HCT116 (cell line): ENCODE data around the gene TMEM26. TPM values are rescaled to one million over a fixed set of nuclear protein-coding genes. Genes with fewer than 3 reads are reported as not detected.

Source experiments
- ATAC-seq: fragments of 200-7000 bp; cut with Tn5 transposase; 2 replicates; pipeline ENCODE4 v1.9.1; 2020; ENCODE audit warnings: mild to moderate bottlenecking, moderate library complexity
- BruUV-seq: library from RNA; stranded (reverse); fragments of 400-500 nt; replicated peaks from 2 replicates; lab custom pipeline; 2021; lab: Mats Ljungman, UMichigan
- CTCF ChIA-PET: fragments of 300-600 bp; sonication (Branson Sonifier 250); formaldehyde crosslinking; loops from one replicate; lab custom pipeline; 2021; ENCODE audit warnings: antibody characterized with exemption; lab: Charles Lee
- POLR2A ChIA-PET: fragments of 300-600, 350-600 bp; sonication (Branson Sonifier 250); formaldehyde crosslinking; loops from one replicate; lab custom pipeline; 2021; ENCODE audit warnings: antibody characterized with exemption; lab: Charles Lee
- RAD21 ChIA-PET, 2 experiments: fragments of 300-600 bp; sonication (Branson Sonifier 250); formaldehyde crosslinking; loops; one replicate each; lab custom pipeline; 2023; ENCODE audit warnings: low total read pairs in 2 of 2; ENCODE audit not compliant: uncharacterized antibody in 2 of 2, unreplicated experiment in 2 of 2, low non-redundant PET in 1 of 2; lab: Charles Lee
- DNase-seq: peaks from one replicate; pipeline ENCODE4 v3.0.0-alpha.2; 2010; ENCODE audit warnings: low read depth, low spot score
- H2AFZ ChIP-seq: fragments of 200-600 bp; shearing (Covaris generic), sonication (generic); 2 replicates; pipeline ENCODE4 v1.6.1; 2017; ENCODE audit warnings: low read depth, mixed run types, mixed read lengths, antibody characterized with exemption, low read length; ENCODE audit not compliant: poor library complexity, severe bottlenecking
- H3K27ac ChIP-seq: 2 replicates; pipeline ENCODE4 v1.5.1; 2012; ENCODE audit warnings: low read depth, low read length
- H3K27me3 ChIP-seq: fragments of 200-600 bp; sonication (generic); 2 replicates; pipeline ENCODE4 v1.6.1; 2016; ENCODE audit warnings: mixed run types, low read length, mixed read lengths; ENCODE audit not compliant: insufficient read depth
- H3K36me3 ChIP-seq, 2 experiments: fragments of 200-500 bp in 1 of 2; fragments of 200-600 bp in 1 of 2; sonication (Bioruptor generic) in 1 of 2; sonication (generic) in 1 of 2; 2 replicates each; pipeline versions ENCODE4 v1.5.1 to v1.6.1; 2014 to 2016; ENCODE audit warnings: low read length in 2 of 2, inconsistent platforms in 1 of 2, mixed read lengths in 1 of 2, mixed run types in 1 of 2; ENCODE audit not compliant: insufficient read depth in 2 of 2, control insufficient read depth in 1 of 2
- H3K4me1 ChIP-seq, 2 experiments: fragments of 200-600 bp in 1 of 2; sonication (generic) in 1 of 2; 2 replicates each; pipeline versions ENCODE4 v1.5.1 to v1.6.1; 2012 to 2017; ENCODE audit warnings: low read length in 2 of 2, inconsistent platforms in 1 of 2, mild to moderate bottlenecking in 1 of 2, mixed read lengths in 1 of 2, mixed run types in 1 of 2, moderate library complexity in 1 of 2; ENCODE audit not compliant: insufficient read depth in 2 of 2, control insufficient read depth in 1 of 2
- H3K4me2 ChIP-seq: fragments of 200-600 bp; sonication (generic); 2 replicates; pipeline ENCODE4 v1.6.1; 2017; ENCODE audit warnings: mixed run types, low read length, mixed read lengths
- H3K4me3 ChIP-seq, 2 experiments: fragments of 200-600 bp in 1 of 2; sonication (generic) in 1 of 2; replicated peaks in 1 of 2; 2 replicates each; pipeline ENCODE4 v1.5.1; 2011 to 2016; ENCODE audit warnings: low read length in 2 of 2, control low read depth in 1 of 2, low read depth in 1 of 2, mild to moderate bottlenecking in 1 of 2, mixed read lengths in 1 of 2, mixed run types in 1 of 2
- H3K79me2 ChIP-seq: fragments of 200-600 bp; sonication (generic); 2 replicates; pipeline ENCODE4 v1.6.1; 2017; ENCODE audit warnings: mild to moderate bottlenecking, mixed run types, low read length, moderate library complexity, mixed read lengths; ENCODE audit not compliant: insufficient read depth
- H3K9ac ChIP-seq: fragments of 200-600 bp; sonication (generic); 2 replicates; pipeline ENCODE4 v1.6.1; 2016; ENCODE audit warnings: low read length, mixed read lengths
- H3K9me2 ChIP-seq: fragments of 200-600 bp; sonication (generic), shearing (Covaris generic); 2 replicates; pipeline ENCODE4 v1.6.1; 2017; ENCODE audit warnings: mixed run types, mild to moderate bottlenecking, moderate library complexity; ENCODE audit not compliant: insufficient read depth
- H3K9me3 ChIP-seq, 2 experiments: fragments of 200-500 bp in 1 of 2; fragments of 200-600 bp in 1 of 2; sonication (Bioruptor generic) in 1 of 2; sonication (generic) in 1 of 2; 2 replicates each; pipeline ENCODE4 v1.6.1; 2014 to 2017; ENCODE audit warnings: low read length in 2 of 2, mixed read lengths in 2 of 2, inconsistent platforms in 1 of 2, low read depth in 1 of 2, mild to moderate bottlenecking in 1 of 2, mixed run types in 1 of 2, moderate library complexity in 1 of 2; ENCODE audit not compliant: control insufficient read depth in 1 of 2, insufficient read depth in 1 of 2
- H4K20me1 ChIP-seq: fragments of 200-600 bp; sonication (generic), shearing (Covaris generic); 2 replicates; pipeline ENCODE4 v1.6.1; 2017; ENCODE audit warnings: mixed run types, mild to moderate bottlenecking, moderate library complexity; ENCODE audit not compliant: insufficient read depth
- ELF1 ChIP-seq: IDR thresholded peaks from 2 replicates; pipeline ENCODE4 v1.6.1; 2012; ENCODE audit warnings: low read depth, borderline replicate concordance
- EZH2 ChIP-seq: fragments of 200-600 bp; sonication (generic); IDR thresholded peaks from 2 replicates; pipeline ENCODE4 v1.6.1; 2017; ENCODE audit warnings: antibody characterized with exemption, mixed run types
- SIN3A ChIP-seq: IDR thresholded peaks from 2 replicates; pipeline ENCODE4 v1.6.1; 2012; ENCODE audit warnings: low read depth
- SRF ChIP-seq: IDR thresholded peaks from 2 replicates; pipeline ENCODE4 v1.6.1; 2012; ENCODE audit warnings: low read depth
- YY1 ChIP-seq: IDR thresholded peaks from 2 replicates; pipeline ENCODE4 v1.6.1; 2011; ENCODE audit warnings: low read length, low read depth, moderate library complexity, mild to moderate bottlenecking; ENCODE audit not compliant: insufficient replicate concordance; ENCODE audit errors: extremely low read depth
- intact Hi-C: fragments of 100-400 bp; cut with micrococcal nuclease; formaldehyde crosslinking; loops from 2 replicates; pipeline ENCODE4 v1.10.0; 2022
- total RNA-seq: library from RNA; stranded (reverse); gene quantifications from one replicate; pipeline ENCODE4 v1.2.1, GENCODE V29; 2021; ENCODE audit not compliant: unreplicated experiment
- TF ChIP-seq, protein P1 (sequence below): IDR thresholded peaks from 2 replicates; pipeline ENCODE4 v1.6.1; 2012
- TF ChIP-seq, protein P2 (sequence below): IDR thresholded peaks from 2 replicates; pipeline ENCODE4 v1.6.1; 2011; ENCODE audit warnings: mild to moderate bottlenecking, low read length, moderate library complexity; ENCODE audit not compliant: insufficient replicate concordance; ENCODE audit errors: extremely low read depth

The TMEM26 gene
- total RNA-seq, 1 experiment from 2014 or later, result not detected

DNA sequence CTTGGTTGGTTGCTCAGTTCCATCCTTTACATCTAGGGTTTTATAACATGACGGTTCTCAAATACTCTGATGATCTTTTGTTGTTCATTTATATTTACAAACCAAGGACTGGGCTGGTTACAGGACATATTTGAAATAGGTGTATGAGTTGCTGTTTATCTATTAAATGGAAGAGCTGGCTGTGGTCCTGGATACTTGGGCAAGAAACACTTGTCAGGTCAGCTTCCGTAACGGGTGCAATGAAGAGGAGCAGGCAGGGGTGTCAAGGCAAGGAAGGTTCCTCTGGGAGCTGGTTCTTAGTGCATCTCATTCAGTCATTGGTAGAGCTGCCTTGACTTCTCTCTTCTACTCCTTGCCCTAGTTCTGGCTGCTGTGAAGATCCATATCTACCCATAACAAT, 4.8 kb upstream of the TMEM26 start:
- TF ChIP-seq SIN3A (no peak), YY1 (no peak), ELF1 (no peak)
- Histone ChIP-seq H3K36me3 (no peaks in the 10 kb centered on the region), H3K4me1 (no peaks in the 10 kb centered on the region), H4K20me1 (no peaks in the 10 kb centered on the region), H3K9me2 (no peaks in the 10 kb centered on the region), H3K27me3 (no peaks in the 10 kb centered on the region), H3K4me2 (no peak overlapping the region), H3K4me3 (no peak overlapping the region), H3K9me3 (no peaks in the 10 kb centered on the region), H2AFZ (no peak overlapping the region), H3K9ac (no peak overlapping the region), H3K27ac (no peak overlapping the region), H3K79me2 (no peaks in the 10 kb centered on the region)
- RAD21 ChIA-PET, result no interaction called here
- ATAC-seq, result no peak
- POLR2A ChIA-PET, result no interaction called here
- BruUV-seq, result no TSS peak
- intact Hi-C loops, result no loop called here
- no peak for DNase-seq
- CTCF ChIA-PET, result no interaction called here

DNA sequence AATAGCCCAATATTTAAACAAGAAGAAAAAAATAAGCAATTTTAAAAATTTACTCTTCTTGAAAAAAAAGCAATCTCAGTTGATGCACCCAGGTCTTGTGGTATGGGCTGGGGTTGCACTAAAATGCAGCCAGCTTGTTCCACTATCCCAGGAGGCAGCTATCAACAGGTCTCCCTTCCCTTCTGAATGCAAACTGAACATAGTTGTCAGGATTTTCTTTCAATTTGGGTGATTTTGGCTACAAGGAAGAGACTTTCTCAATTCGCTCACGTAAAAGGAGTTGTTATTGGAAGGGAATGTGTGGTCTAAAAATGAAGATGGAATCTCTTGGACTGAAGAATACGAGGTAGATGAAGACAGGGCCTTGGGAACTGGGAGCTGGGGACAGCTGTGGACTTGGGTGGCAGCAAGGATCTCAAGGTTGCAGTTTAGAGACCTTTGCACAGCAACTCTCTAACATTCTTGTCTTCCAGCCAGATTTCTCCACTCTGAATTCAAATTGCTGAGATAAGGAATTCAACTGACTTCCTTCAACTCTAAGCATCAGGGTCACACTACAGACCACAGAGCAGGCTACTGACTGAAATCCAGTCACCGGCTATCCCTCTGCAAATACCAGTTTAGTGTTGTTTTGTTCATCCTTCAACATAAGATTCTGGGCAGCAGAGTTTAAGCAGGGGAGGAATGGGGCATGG, 3.1 kb upstream of the TMEM26 start:
- Histone ChIP-seq H3K27me3 (no peaks in the 10 kb centered on the region), H4K20me1 (no peaks in the 10 kb centered on the region), H3K36me3 (no peaks in the 10 kb centered on the region), H3K27ac (no peak overlapping the region), H3K9ac (no peak overlapping the region), H3K9me2 (no peaks in the 10 kb centered on the region), H3K4me3 (no peak overlapping the region), H3K9me3 (no peaks in the 10 kb centered on the region), H3K4me1 (no peaks in the 10 kb centered on the region), H3K79me2 (no peaks in the 10 kb centered on the region), H2AFZ (no peak overlapping the region), H3K4me2 (no peak overlapping the region)
- CTCF ChIA-PET, result no interaction called here
- ATAC-seq, result no peak
- no TSS peak for BruUV-seq
- DNase-seq, result no peak
- RAD21 ChIA-PET, result no interaction called here
- POLR2A ChIA-PET, result no interaction called here
- intact Hi-C loops, result no loop called here
- TF ChIP-seq, protein P1, sequence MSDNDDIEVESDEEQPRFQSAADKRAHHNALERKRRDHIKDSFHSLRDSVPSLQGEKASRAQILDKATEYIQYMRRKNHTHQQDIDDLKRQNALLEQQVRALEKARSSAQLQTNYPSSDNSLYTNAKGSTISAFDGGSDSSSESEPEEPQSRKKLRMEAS, result no peak
- TF ChIP-seq EZH2 (no peak), SIN3A (no peak), SRF (no peak)
- TF ChIP-seq, protein P2, sequence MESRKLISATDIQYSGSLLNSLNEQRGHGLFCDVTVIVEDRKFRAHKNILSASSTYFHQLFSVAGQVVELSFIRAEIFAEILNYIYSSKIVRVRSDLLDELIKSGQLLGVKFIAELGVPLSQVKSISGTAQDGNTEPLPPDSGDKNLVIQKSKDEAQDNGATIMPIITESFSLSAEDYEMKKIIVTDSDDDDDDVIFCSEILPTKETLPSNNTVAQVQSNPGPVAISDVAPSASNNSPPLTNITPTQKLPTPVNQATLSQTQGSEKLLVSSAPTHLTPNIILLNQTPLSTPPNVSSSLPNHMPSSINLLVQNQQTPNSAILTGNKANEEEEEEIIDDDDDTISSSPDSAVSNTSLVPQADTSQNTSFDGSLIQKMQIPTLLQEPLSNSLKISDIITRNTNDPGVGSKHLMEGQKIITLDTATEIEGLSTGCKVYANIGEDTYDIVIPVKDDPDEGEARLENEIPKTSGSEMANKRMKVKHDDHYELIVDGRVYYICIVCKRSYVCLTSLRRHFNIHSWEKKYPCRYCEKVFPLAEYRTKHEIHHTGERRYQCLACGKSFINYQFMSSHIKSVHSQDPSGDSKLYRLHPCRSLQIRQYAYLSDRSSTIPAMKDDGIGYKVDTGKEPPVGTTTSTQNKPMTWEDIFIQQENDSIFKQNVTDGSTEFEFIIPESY, result no peak
